ENCODE measurements around the gene POMT1. TPM values are rescaled to one million over a fixed set of nuclear protein-coding genes. Genes with fewer than 3 reads are reported as not detected.

POMT1 gene
- total RNA-seq, 4 donors from 2014 or later: 14.3 to 43.1 (median 32.2) TPM

DNA sequence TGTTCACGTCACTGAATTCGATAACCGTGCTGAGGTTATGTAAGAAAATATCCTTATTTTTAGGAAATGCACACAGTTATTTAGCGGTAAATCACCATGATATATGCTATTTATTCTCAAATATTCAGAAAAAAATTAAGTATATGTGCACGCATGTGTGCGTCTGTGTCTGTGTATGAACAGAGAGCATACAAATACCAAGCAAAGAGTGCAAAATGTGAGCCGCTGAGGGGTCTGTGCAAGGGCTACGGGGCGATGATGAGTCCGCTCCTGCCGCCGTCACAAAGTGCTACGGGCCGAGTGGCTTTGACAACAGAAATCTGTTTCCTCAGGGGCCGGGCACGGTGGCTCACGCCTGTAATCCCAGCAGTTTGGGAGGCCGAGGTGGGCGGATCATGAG lies 35.2 kb downstream of the POMT1 start:
- Histone ChIP-seq H3K36me3 (no peaks in the 10 kb centered on the region), H3K27me3 (peaks cover 0 to 7% (median 4%) of the 10 kb centered on the region in 3 donors), H3K4me1 (no peaks in the 10 kb centered on the region), H3K9me3 (peaks cover 0 to 3% (median 0%) of the 10 kb centered on the region in 3 donors), H3K4me3 (no peak overlapping the region), H3K27ac (no peak overlapping the region)
- intact Hi-C loops (cut with DNase I; ENCODE audit: low total_unique reads) (no loop called here), in situ Hi-C loops (cut with MboI; ENCODE audit: low sequenced_read_pairs in 4 of 4) (no loop called here)
- ATAC-seq (no peak), DNase-seq (no peak)
- no peak for TF ChIP-seq CTCF (IDR thresholded peaks at IDR 0.05 in 4 of 5, conservative IDR thresholded peaks at IDR 0.05 in 1 of 5)
- no peak for TF ChIP-seq POLR2A (IDR thresholded peaks at IDR 0.05)

DNA sequence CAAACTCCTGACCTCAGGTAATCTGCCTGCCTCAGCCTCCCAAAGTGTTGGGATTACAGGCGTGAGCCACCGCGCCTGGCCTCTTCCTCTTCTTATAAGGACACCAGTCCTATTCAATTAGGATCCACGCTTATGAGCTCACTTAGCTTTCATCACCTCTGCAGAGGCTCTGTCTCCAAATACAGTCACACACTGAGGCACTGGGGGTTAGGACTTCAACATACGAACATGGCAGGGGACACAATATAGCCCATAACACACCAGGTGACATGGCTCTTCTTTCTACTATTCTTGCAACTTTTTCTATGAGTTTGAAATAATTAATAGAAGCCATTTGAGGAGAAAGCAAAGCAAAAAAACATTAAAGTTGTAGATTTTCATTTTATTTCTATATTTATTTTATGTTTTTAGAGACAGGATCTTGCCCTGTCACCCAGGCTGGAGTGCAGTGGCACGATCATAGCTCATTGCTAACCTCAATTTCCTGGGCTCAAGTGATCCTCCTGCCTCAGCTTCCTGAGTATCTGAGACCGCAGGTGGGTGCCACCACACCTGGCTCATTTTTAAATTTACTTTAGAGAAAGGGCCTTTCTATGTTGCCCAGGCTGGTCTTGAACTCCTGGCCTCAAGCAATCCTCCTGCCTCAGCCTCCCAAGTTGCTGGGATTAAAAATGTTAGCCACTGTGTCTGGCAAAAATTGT lies 36.7 kb downstream of the POMT1 start:
- DNase-seq: no peak

GRCh38 chr9:131543141-131543540 lies 40.4 kb downstream of the POMT1 start:
- in situ Hi-C loops (cut with MboI; ENCODE audit: low sequenced_read_pairs in 4 of 4): no loop called here
- no peak for TF ChIP-seq POLR2A (IDR thresholded peaks at IDR 0.05)
- TF ChIP-seq CTCF (IDR thresholded peaks at IDR 0.05 in 4 of 5, conservative IDR thresholded peaks at IDR 0.05 in 1 of 5): no peak
- Histone ChIP-seq H3K4me3 (no peak overlapping the region), H3K27me3 (peaks cover 30 to 54% (median 34%) of the 10 kb centered on the region in 3 donors), H3K9me3 (peaks cover 0 to 11% (median 4%) of the 10 kb centered on the region in 3 donors), H3K27ac (no peak overlapping the region), H3K4me1 (peaks cover 0 to 5% of the 10 kb centered on the region in 2 donors), H3K36me3 (no peaks in the 10 kb centered on the region)
- DNase-seq: no peak
- no peak for ATAC-seq
- intact Hi-C loops (cut with DNase I; ENCODE audit: low total_unique reads): no loop called here

More for the DNA sequence above, 36.7 kb downstream of the POMT1 start:
- intact Hi-C loops (cut with DNase I; ENCODE audit: low total_unique reads): no loop called here
- no peak for ATAC-seq
- peaks cover 3 to 18% (median 4%) of the 10 kb centered on the region in 3 donors for H3K27me3 ChIP-seq
- H3K36me3 ChIP-seq: no peaks in the 10 kb centered on the region
- no peak overlapping the region for H3K4me3 ChIP-seq
- H3K27ac ChIP-seq: no peak overlapping the region
- in situ Hi-C loops (cut with MboI; ENCODE audit: low sequenced_read_pairs in 4 of 4): no loop called here
- H3K4me1 ChIP-seq: no peaks in the 10 kb centered on the region
- H3K9me3 ChIP-seq: peaks cover 0 to 11% (median 4%) of the 10 kb centered on the region in 3 donors
- TF ChIP-seq CTCF (IDR thresholded peaks at IDR 0.05 in 4 of 5, conservative IDR thresholded peaks at IDR 0.05 in 1 of 5) (no peak), POLR2A (IDR thresholded peaks at IDR 0.05) (no peak)

DNA sequence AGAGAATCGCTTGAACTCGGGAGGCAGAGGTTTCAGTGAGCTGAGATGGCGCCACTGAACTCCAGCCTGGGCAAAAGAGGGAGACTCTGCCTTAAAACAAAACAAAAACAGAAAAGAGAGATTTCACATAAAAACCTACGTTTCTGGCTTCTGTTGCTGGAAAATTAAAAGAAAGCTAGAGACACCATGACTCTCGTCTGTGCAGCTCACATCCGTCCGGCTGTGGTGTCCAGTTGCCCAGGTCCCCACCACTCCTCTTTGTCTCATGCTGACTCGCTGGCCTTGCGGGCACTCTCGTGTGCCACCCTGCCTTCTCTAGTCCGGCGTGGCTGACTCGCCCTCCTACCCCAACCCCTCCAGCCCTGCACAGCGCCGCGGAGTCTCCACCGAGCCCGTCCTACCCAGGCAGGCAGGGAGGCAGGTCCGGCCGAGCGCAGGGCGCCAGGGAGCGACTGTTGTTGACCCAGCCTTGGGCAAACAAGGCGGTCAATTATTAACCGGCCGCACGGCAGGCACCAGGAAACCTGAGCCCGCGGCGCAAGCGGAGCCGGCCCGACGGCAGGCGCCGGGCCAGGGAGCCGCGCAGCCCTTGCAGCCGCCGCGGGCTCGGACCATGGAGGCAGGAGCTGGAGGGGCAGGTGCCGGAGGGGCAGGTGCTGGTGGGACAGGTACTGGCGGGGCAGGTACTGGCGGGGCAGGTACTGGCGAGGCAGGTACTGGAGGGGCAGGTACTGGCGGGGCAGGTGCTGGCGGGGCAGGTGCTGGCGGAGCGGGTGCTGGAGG lies 42.5 kb downstream of the POMT1 start, which contains the start of gene PRRT1B:
Gene PRRT1B, plus strand, starts transcription at position 521 of the 783 bp plus-strand sequence. Its CDS starts 93 bp downstream, at position 614.
- Histone ChIP-seq H3K36me3 (no peaks in the 10 kb centered on the region), H3K4me1 (peaks cover 0 to 5% of the 10 kb centered on the region in 2 donors), H3K9me3 (peaks cover 0 to 11% (median 4%) of the 10 kb centered on the region in 3 donors), H3K27me3 (peaks cover 40 to 75% (median 49%) of the 10 kb centered on the region in 3 donors), H3K27ac (no peak within 1 kb of the TSS), H3K4me3 (no peak within 1 kb of the TSS)
- no peak for ATAC-seq
- DNase-seq: no peak
- no peak for TF ChIP-seq CTCF (IDR thresholded peaks at IDR 0.05 in 4 of 5, conservative IDR thresholded peaks at IDR 0.05 in 1 of 5)
- no peak for TF ChIP-seq POLR2A (IDR thresholded peaks at IDR 0.05)
- intact Hi-C loops (cut with DNase I; ENCODE audit: low total_unique reads) (no loop called here), in situ Hi-C loops (cut with MboI; ENCODE audit: low sequenced_read_pairs in 4 of 4) (no loop called here)
